WTC11 (cell line): ENCODE results near the gene ZFYVE19. TPM values are rescaled to one million over a fixed set of nuclear protein-coding genes. Genes with fewer than 3 reads are reported as not detected.

Experiments
- ATAC-seq: fragments of 200-7000 bp; cut with Tn5 transposase; 2 replicates; pipeline ENCODE4 v1.10.0; 2021; ENCODE audit warnings: mild to moderate bottlenecking, moderate library complexity
- CTCF ChIA-PET: fragments of 300-600 bp; sonication (Branson Sonifier 250); formaldehyde crosslinking; loops from one replicate; lab custom pipeline; 2021; ENCODE audit warnings: antibody characterized with exemption; lab: Charles Lee
- POLR2A ChIA-PET: fragments of 350-600 bp; sonication (Branson Sonifier 250); formaldehyde crosslinking; loops from one replicate; lab custom pipeline; 2021; ENCODE audit warnings: antibody characterized with exemption; lab: Charles Lee
- DNase-seq: peaks from one replicate; pipeline ENCODE4 v3.0.0; 2021; ENCODE audit warnings: low spot score
- H3K27ac Mint-ChIP-seq: 2 replicates; pipeline ENCODE4 v1.8.0; 2021; ENCODE audit warnings: mixed read lengths
- H3K27me3 Mint-ChIP-seq: 2 replicates; pipeline ENCODE4 v1.8.0; 2021; ENCODE audit warnings: low read depth, mild to moderate bottlenecking, moderate library complexity, mixed read lengths
- H3K36me3 Mint-ChIP-seq: 2 replicates; pipeline ENCODE4 v1.8.0; 2021; ENCODE audit warnings: mixed read lengths
- H3K4me1 Mint-ChIP-seq: 2 replicates; pipeline ENCODE4 v1.8.0; 2022; ENCODE audit warnings: mixed read lengths
- H3K4me3 Mint-ChIP-seq: 2 replicates; pipeline ENCODE4 v1.8.0; 2021; ENCODE audit warnings: mild to moderate bottlenecking, moderate library complexity, mixed read lengths
- H3K9me3 Mint-ChIP-seq: 2 replicates; pipeline ENCODE4 v1.8.0; 2021; ENCODE audit warnings: mixed read lengths
- ATF6 ChIP-seq: sonication (generic); formaldehyde crosslinking; IDR thresholded peaks from 2 replicates; pipeline ENCODE4 v1.8.1; 2023; ENCODE audit warnings: mild to moderate bottlenecking, missing genetic modification reagents
- CTCF ChIP-seq: fragments of 200-600 bp; IDR thresholded peaks from 2 replicates; pipeline ENCODE4 v1.8.0; 2022; ENCODE audit warnings: antibody characterized with exemption
- EMX1 ChIP-seq: fragments of 250-450 bp; sonication (Bioruptor Pico); IDR thresholded peaks from 2 replicates; pipeline ENCODE4 v1.8.0; 2021; ENCODE audit warnings: mild to moderate bottlenecking
- FOXK1 ChIP-seq: sonication (generic); formaldehyde crosslinking; IDR thresholded peaks from 2 replicates; pipeline ENCODE4 v1.8.0; 2022; ENCODE audit warnings: mild to moderate bottlenecking, moderate library complexity, missing genetic modification reagents
- FOXP1 ChIP-seq: sonication (generic); formaldehyde crosslinking; IDR thresholded peaks from 2 replicates; pipeline ENCODE4 v1.8.0; 2022; ENCODE audit warnings: missing genetic modification reagents, mild to moderate bottlenecking, moderate library complexity, borderline replicate concordance
- HMGXB4 ChIP-seq: sonication (generic); formaldehyde crosslinking; IDR thresholded peaks from 2 replicates; pipeline ENCODE4 v1.8.1; 2023; ENCODE audit warnings: mild to moderate bottlenecking, moderate library complexity, missing genetic modification reagents
- NFE2L1 ChIP-seq: sonication (generic); formaldehyde crosslinking; IDR thresholded peaks from 2 replicates; pipeline ENCODE4 v1.8.1; 2023; ENCODE audit warnings: missing genetic modification reagents
- PRRX2 ChIP-seq: fragments of 250-450 bp; sonication (Bioruptor Pico); IDR thresholded peaks from 2 replicates; pipeline ENCODE4 v1.8.0; 2021; ENCODE audit warnings: mild to moderate bottlenecking
- RELA ChIP-seq: sonication (generic); formaldehyde crosslinking; IDR thresholded peaks from 2 replicates; pipeline ENCODE4 v1.8.1; 2022; ENCODE audit warnings: missing genetic modification reagents, mild to moderate bottlenecking, borderline replicate concordance
- SMAD3 ChIP-seq: sonication (generic); formaldehyde crosslinking; IDR thresholded peaks from 2 replicates; pipeline ENCODE4 v1.8.0; 2022; ENCODE audit warnings: missing genetic modification reagents, mild to moderate bottlenecking, borderline replicate concordance
- TEAD1 ChIP-seq: sonication (generic); formaldehyde crosslinking; IDR thresholded peaks from 2 replicates; pipeline ENCODE4 v1.8.0; 2022; ENCODE audit warnings: mild to moderate bottlenecking, missing genetic modification reagents
- ZNF121 ChIP-seq: sonication (generic); formaldehyde crosslinking; IDR thresholded peaks from 2 replicates; pipeline ENCODE4 v1.8.0; 2023; ENCODE audit warnings: missing genetic modification reagents
- ZNF232 ChIP-seq: sonication (generic); formaldehyde crosslinking; IDR thresholded peaks from 2 replicates; pipeline ENCODE4 v1.8.0; 2022; ENCODE audit warnings: mild to moderate bottlenecking, missing genetic modification reagents
- ZNF281 ChIP-seq: sonication (generic); formaldehyde crosslinking; IDR thresholded peaks from 2 replicates; pipeline ENCODE4 v1.8.0; 2023; ENCODE audit warnings: mild to moderate bottlenecking, missing genetic modification reagents
- ZNF532 ChIP-seq: fragments of 250-450 bp; sonication (Bioruptor Pico); IDR thresholded peaks from 2 replicates; pipeline ENCODE4 v1.9.0; 2021; ENCODE audit warnings: mild to moderate bottlenecking, borderline replicate concordance
- total RNA-seq: library from RNA; stranded (reverse); gene quantifications from 3 replicates; pipeline ENCODE4 v1.2.3, GENCODE V29; 2021

The ZFYVE19 gene
- total RNA-seq, 1 experiment from 2014 or later: 18.9 TPM

GRCh38 chr15:40789999-40790398 lies 16.9 kb upstream of the ZFYVE19 start (continued):
- TF ChIP-seq HMGXB4 (CRISPR knock-in tag) (no peak), FOXK1 (no peak), ATF6 (CRISPR knock-in tag) (no peak)

GRCh38 chr15:40790718-40791117 lies 16.2 kb upstream of the ZFYVE19 start:
- peaks cover 10% of the 10 kb centered on the region for H3K36me3 Mint-ChIP-seq
- no peak overlapping the region for H3K27ac Mint-ChIP-seq
- no peaks in the 10 kb centered on the region for H3K27me3 Mint-ChIP-seq
- ChIA-PET CTCF (interaction anchor here (1.5 to 2.2 kb wide), 2 partner anchors 67 to 103 kb away, joined by 3 to 6 read pairs; partner anchors contain the start of gene VPS18), POLR2A (no interaction called here)
- no peaks in the 10 kb centered on the region for H3K9me3 Mint-ChIP-seq
- DNase-seq (no peak), ATAC-seq (no peak)
- H3K4me1 Mint-ChIP-seq: peaks cover 53% of the 10 kb centered on the region
- TF ChIP-seq ZNF281 (CRISPR knock-in tag) (no peak), CTCF (no peak), TEAD1 (no peak)
- H3K4me3 Mint-ChIP-seq: no peak overlapping the region

GRCh38 chr15:40792394-40792793 lies 14.5 kb upstream of the ZFYVE19 start:
- DNase-seq (no peak), ATAC-seq (no peak)
- Mint-ChIP-seq H3K4me1 (peaks cover 48% of the 10 kb centered on the region), H3K27ac (no peak overlapping the region; the same call in 1 of the 2 replicates), H3K36me3 (peaks cover 10% of the 10 kb centered on the region), H3K9me3 (no peaks in the 10 kb centered on the region), H3K4me3 (no peak overlapping the region), H3K27me3 (no peaks in the 10 kb centered on the region)
- POLR2A ChIA-PET: interaction anchor here (0.6 kb wide), 1 partner anchor 9 kb away, joined by 3 read pairs; no protein-coding TSS in a partner anchor
- CTCF ChIA-PET: interaction anchor here (0.7 to 1.0 kb wide), 3 partner anchors 14 to 103 kb away, joined by 3 read pairs; partner anchors contain the start of genes DNAJC17 and ZFYVE19
- TF ChIP-seq ZNF121: peak; percentile 82
- TF ChIP-seq SMAD3 (CRISPR knock-in tag): no peak

GRCh38 chr15:40793216-40793989 lies 13.5 kb upstream of the ZFYVE19 start:
- no peak overlapping the region for H3K4me3 Mint-ChIP-seq
- H3K4me1 Mint-ChIP-seq: peaks cover 46% of the 10 kb centered on the region
- H3K27me3 Mint-ChIP-seq: no peaks in the 10 kb centered on the region
- CTCF ChIA-PET: interaction anchor here (1.0 kb wide), 1 partner anchor 22 kb away, joined by 3 read pairs; no protein-coding TSS in a partner anchor
- H3K36me3 Mint-ChIP-seq: peaks cover 10% of the 10 kb centered on the region
- DNase-seq (no peak), ATAC-seq (no peak)
- peak overlapping the region; percentile 2; the same call in 1 of the 2 replicates for H3K27ac Mint-ChIP-seq
- no peaks in the 10 kb centered on the region for H3K9me3 Mint-ChIP-seq
- POLR2A ChIA-PET: interaction anchor here (0.6 kb wide), 1 partner anchor 8 kb away, joined by 3 read pairs; no protein-coding TSS in a partner anchor
- TF ChIP-seq RELA (no peak), PRRX2 (CRISPR knock-in tag) (no peak), FOXP1 (no peak), ZNF232 (CRISPR knock-in tag) (no peak), EMX1 (no peak), ZNF532 (CRISPR knock-in tag) (no peak), NFE2L1 (CRISPR knock-in tag) (no peak)
